Stimulated activated CD4-positive, alpha-beta T cell treated with anti-CD3 and anti-CD28 coated beads, Interleukin-15, amount 100 ng/mL, for 24 hours (primary cell): ENCODE measurements around the gene TRABD2A.
A peak's percentile ranks its signal among the peaks of the same experiment; 100 is the strongest.

ENCODE experiments used
- DNase-seq: peaks from one replicate; pipeline ENCODE4 v3.0.0-alpha.2; 2020

Gene TRABD2A

GRCh38 chr2:84849271-84849952, 31.5 kb downstream of the TRABD2A start:
- peak; percentile 64 for DNase-seq

GRCh38 chr2:84847326-84848050, 33.4 kb downstream of the TRABD2A start:
- DNase-seq = no peak

- no peak for DNase-seq
Measured at GRCh38 chr2:84846741-84847142, 34.1 kb downstream of the TRABD2A start.

GRCh38 chr2:84846041-84846663, 34.7 kb downstream of the TRABD2A start:
- peak; percentile 27 for DNase-seq

- peak; percentile 23 for DNase-seq
Measured at GRCh38 chr2:84844141-84844540, 36.7 kb downstream of the TRABD2A start.

- DNase-seq = no peak
Measured at GRCh38 chr2:84841577-84841976, 39.3 kb downstream of the TRABD2A start.

- no peak for DNase-seq
Measured at GRCh38 chr2:84840306-84840705, 40.6 kb downstream of the TRABD2A start.

- DNase-seq = no peak
Measured at GRCh38 chr2:84839851-84840250, 41.0 kb downstream of the TRABD2A start.

- no peak for DNase-seq
Measured at GRCh38 chr2:84838434-84839145, 42.3 kb downstream of the TRABD2A start.

- DNase-seq = no peak
Measured at GRCh38 chr2:84836215-84836614, 44.7 kb downstream of the TRABD2A start.

GRCh38 chr2:84833481-84834150, 47.3 kb downstream of the TRABD2A start:
- no peak for DNase-seq

GRCh38 chr2:84832772-84833461, 48.0 kb downstream of the TRABD2A start:
- peak; percentile 48 for DNase-seq

- no peak for DNase-seq
Measured at GRCh38 chr2:84830758-84831500, 50.0 kb downstream of the TRABD2A start.

GRCh38 chr2:84830095-84830494, 50.8 kb downstream of the TRABD2A start:
- peak; percentile 33 for DNase-seq

GRCh38 chr2:84829693-84830092, 51.2 kb downstream of the TRABD2A start:
- no peak for DNase-seq

- no peak for DNase-seq
Measured at GRCh38 chr2:84827978-84828575, 52.8 kb downstream of the TRABD2A start.

- no peak for DNase-seq
Measured at GRCh38 chr2:84823788-84824187, 57.1 kb downstream of the TRABD2A start.

GRCh38 chr2:84823229-84823628, 57.7 kb downstream of the TRABD2A start:
- DNase-seq = no peak

GRCh38 chr2:84821806-84822205, 59.1 kb downstream of the TRABD2A start:
- no peak for DNase-seq

GRCh38 chr2:84817239-84817655, 63.6 kb downstream of the TRABD2A start:
- peak; percentile 31 for DNase-seq
